NCI-H1436 treated with DMSO at 0.1 percent for 48 hours (cell line): Measurements from ENCODE around the gene LONP2.
"Not testable (repeated sequence)": the region's sequence is repeated elsewhere in the genome, so short reads cannot be mapped to it uniquely, and the experiment has no call there.

Experiments
- DNase-seq: peaks from one replicate; lab custom pipeline; 2025; lab: John Stamatoyannopoulos, UW

Gene LONP2

GRCh38 chr16:48393485-48394354 lies 149.6 kb downstream of the LONP2 start:
- DNase-seq: no peak

- no peak for DNase-seq
Observed at GRCh38 chr16:48394355-48394703, 150.2 kb downstream of the LONP2 start.

DNA sequence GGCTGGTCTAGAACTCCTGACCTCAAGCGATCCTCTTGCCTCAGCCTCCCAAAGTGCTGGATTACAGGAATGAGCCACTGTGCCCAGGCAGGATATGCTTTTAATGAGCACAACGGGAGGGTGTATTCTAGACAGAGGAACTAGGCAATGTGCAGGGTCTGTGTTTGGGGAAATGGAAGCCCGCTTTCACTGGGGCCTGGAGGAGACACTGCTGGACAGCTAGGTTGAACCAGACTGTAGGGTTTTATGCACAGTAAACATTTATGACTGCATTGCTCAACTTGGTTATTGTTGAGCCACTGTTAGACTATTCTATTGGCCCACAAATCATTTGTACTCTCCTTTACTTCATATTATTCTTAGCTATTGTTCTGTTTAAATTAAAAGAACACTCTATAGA lies 151.3 kb downstream of the LONP2 start:
- no peak for DNase-seq

DNA sequence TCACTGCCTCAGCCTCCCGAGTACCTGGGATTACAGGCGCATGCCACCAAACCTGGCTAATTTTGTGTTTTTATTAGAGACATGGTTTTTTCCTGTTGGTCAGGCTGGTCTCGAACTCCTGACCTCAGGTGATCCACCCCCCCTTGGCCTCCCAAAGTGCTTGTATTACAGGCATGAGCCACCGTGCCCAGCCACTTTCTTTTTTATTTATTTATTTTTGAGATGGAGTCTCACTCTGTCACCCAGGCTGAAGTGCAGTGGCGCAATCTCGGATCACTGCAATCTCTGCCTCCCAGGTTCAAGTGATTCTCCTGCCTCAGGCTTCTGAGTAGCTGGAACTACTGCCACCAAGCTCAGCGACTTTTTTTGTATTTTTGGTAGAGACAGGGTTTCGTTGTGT lies 158.4 kb downstream of the LONP2 start:
- not testable (repeated sequence) for DNase-seq

DNA sequence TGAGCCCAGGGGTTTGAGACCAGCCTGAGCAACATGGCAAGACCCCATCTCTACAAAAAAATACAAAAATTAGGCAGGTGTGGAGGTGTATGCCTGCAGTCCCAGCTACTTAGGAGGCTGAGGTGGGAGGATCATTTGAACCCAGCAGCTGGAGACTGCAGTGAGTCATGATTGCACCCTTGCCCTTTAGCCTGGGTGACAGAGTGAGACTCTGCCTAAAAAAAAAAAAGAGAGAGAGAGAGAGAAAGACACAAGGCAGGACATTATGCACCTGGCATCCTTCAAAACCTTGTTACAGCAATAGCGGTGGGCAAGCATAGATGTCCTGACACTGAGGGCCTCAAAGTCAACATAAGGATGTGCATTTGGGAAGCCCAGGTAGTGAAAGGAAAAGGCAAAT lies 161.1 kb downstream of the LONP2 start:
- DNase-seq: no peak

- DNase-seq: no peak
Observed at GRCh38 chr16:48405907-48406306, 161.8 kb downstream of the LONP2 start.
